ENCODE measurements around the gene SPINK2. TPM values are rescaled to one million over a fixed set of nuclear protein-coding genes. Genes with fewer than 3 reads are reported as not detected.

SPINK2 gene
- total and polyA plus RNA-seq, 2 of the 4 experiments (the other 2 are of a cell fraction), result not detected

GRCh38 chr4:56764775-56765174 is 56.7 kb downstream of the SPINK2 start:
- dilution Hi-C loops (cut with HindIII; ENCODE audit: low sequenced_read_pairs, unreplicated experiment), result no loop called here
- ATAC-seq (ENCODE audit: low read depth), result peak; percentile 14; the same call in 1 of the 2 replicates
- POLR2A ChIA-PET (ENCODE audit: unreplicated experiment), result no interaction called here

More at GRCh38 chr4:56764775-56765174, 56.7 kb downstream of the SPINK2 start:
- peak; percentile 71 for DNase-seq
- no peak overlapping the region for H3K56ac ChIP-seq (ENCODE audit: extremely low read depth, insufficient read depth, low read length)
- no peaks in the 10 kb centered on the region for H3K79me1 ChIP-seq (ENCODE audit: low read depth in 1 of 2, low read length in 2 of 2)
- no peak overlapping the region for H3K14ac ChIP-seq (replicated peaks; ENCODE audit: low read depth, low read length)
- no peak overlapping the region for H3K18ac ChIP-seq (ENCODE audit: low read depth, low read length)
- no peak overlapping the region for H2BK120ac ChIP-seq (ENCODE audit: low read depth, low read length)
- H3K9me1 ChIP-seq (ENCODE audit: insufficient read depth, low read length), result no peaks in the 10 kb centered on the region
- H2AFZ ChIP-seq (replicated peaks; ENCODE audit: low read length, poor library complexity), result no peak overlapping the region
- H2AK9ac ChIP-seq (replicated peaks; ENCODE audit: low read depth, low read length, poor library complexity), result no peak overlapping the region
- no peak overlapping the region for H2BK5ac ChIP-seq (ENCODE audit: low read depth, low read length, poor library complexity, severe bottlenecking)
- H3K9me3 ChIP-seq (ENCODE audit: control insufficient read depth, insufficient read depth, low read length), result no peaks in the 10 kb centered on the region
- H3K9ac ChIP-seq (ENCODE audit: low read depth, low read length), result no peak overlapping the region
- TF ChIP-seq CTCF (conservative IDR thresholded peaks at IDR 0.05; ENCODE audit: low read depth, low read length), result no peak
- no peak for TF ChIP-seq RFX5 (IDR thresholded peaks at IDR 0.05; ENCODE audit: low read depth, low read length)
- TF ChIP-seq CEBPB (IDR thresholded peaks at IDR 0.05; ENCODE audit: low read depth, low read length), result no peak
- no peak for TF ChIP-seq RCOR1 (IDR thresholded peaks at IDR 0.05; ENCODE audit: insufficient replicate concordance, low read length)
- TF ChIP-seq ELK1 (IDR thresholded peaks at IDR 0.05; ENCODE audit: borderline replicate concordance, low read depth, low read length), result no peak
- no peak for TF ChIP-seq MAZ (IDR thresholded peaks at IDR 0.05; ENCODE audit: borderline replicate concordance, low read depth, low read length)
- no peak for TF ChIP-seq RAD21 (IDR thresholded peaks at IDR 0.05; ENCODE audit: low read length)
- no peak for TF ChIP-seq USF2 (IDR thresholded peaks at IDR 0.05; ENCODE audit: low read depth, low read length)
- no peak for TF ChIP-seq NFE2L2 (IDR thresholded peaks at IDR 0.05; ENCODE audit: low read depth, low read length)
- TF ChIP-seq BHLHE40 (IDR thresholded peaks at IDR 0.05; ENCODE audit: low read depth, low read length), result no peak
- no peak for TF ChIP-seq POLR2A (IDR thresholded peaks at IDR 0.05; ENCODE audit: low read depth, low read length)
- no peak for TF ChIP-seq FOS (IDR thresholded peaks at IDR 0.05; ENCODE audit: low read depth, low read length)
- no peak for TF ChIP-seq MAFK (IDR thresholded peaks at IDR 0.05; ENCODE audit: low read depth, low read length)
- TF ChIP-seq MXI1 (IDR thresholded peaks at IDR 0.05; ENCODE audit: borderline replicate concordance, low read depth, low read length), result no peak
- 0 out of 2 replicates have a peak, but pooled peaks cover 5% of the 10 kb centered on the region for H3K27me3 ChIP-seq (ENCODE audit: control insufficient read depth, insufficient read depth, low read length)
- H2BK15ac ChIP-seq (ENCODE audit: low read depth, low read length), result no peak overlapping the region
- no peaks in the 10 kb centered on the region for H3K36me3 ChIP-seq (ENCODE audit: control insufficient read depth, insufficient read depth, low read length)
- no peak overlapping the region for H3K27ac ChIP-seq (ENCODE audit: insufficient read depth, low read length)
- no peak overlapping the region for H3K4me3 ChIP-seq (ENCODE audit: insufficient read depth, low read depth, low read length)
- no peaks in the 10 kb centered on the region for H4K20me1 ChIP-seq (ENCODE audit: insufficient read depth, low read length)
- no peak overlapping the region for H3K4ac ChIP-seq (ENCODE audit: low read depth, low read length)
- no peaks in the 10 kb centered on the region for H3K4me1 ChIP-seq (ENCODE audit: control insufficient read depth, insufficient read depth, low read length)
- no TSS peak for BruUV-seq (replicated peaks)
- intact Hi-C loops (cut with micrococcal nuclease) (no loop called here), in situ Hi-C loops (cut with MboI; ENCODE audit: low sequenced_read_pairs) (loop anchor here (25.0 kb wide), 1 partner anchor 98 kb away; no protein-coding TSS in a partner anchor)
- H4K91ac ChIP-seq (ENCODE audit: insufficient read depth, low read depth, low read length), result no peak overlapping the region
- CTCF ChIA-PET, result no interaction called here
- WGBS, 2 experiments (ENCODE audit: extremely low coverage in 2 of 2, insufficient read length in 1 of 2), result no CpG with 5 or more reads among the region's 5 CpGs
- H2AK5ac ChIP-seq (ENCODE audit: low read depth, low read length), result no peak overlapping the region
- no peak overlapping the region for H2BK20ac ChIP-seq (ENCODE audit: low read depth, low read length)
- H3K23ac ChIP-seq (ENCODE audit: low read depth, low read length), result no peak overlapping the region
- no peak overlapping the region for H4K8ac ChIP-seq (ENCODE audit: low read depth in 2 of 2, low read length in 2 of 2)
- no peak overlapping the region for H3K4me2 ChIP-seq (ENCODE audit: low read depth, low read length)
- no peak overlapping the region for H4K5ac ChIP-seq (ENCODE audit: low read depth, low read length)
